HepG2 (cell line): Measurements from ENCODE around the gene ATP9A. TPM values are rescaled to one million over a fixed set of nuclear protein-coding genes. Genes with fewer than 3 reads are reported as not detected.
A peak's percentile ranks its signal among the peaks of the same experiment; 100 is the strongest.

Source experiments
- ARID5B ChIP-seq: IDR thresholded peaks from 2 replicates; pipeline ENCODE4 v1.4.0; 2020; ENCODE audit warnings: mild to moderate bottlenecking, missing genetic modification reagents
- ATAD3A ChIP-seq: sonication (generic); formaldehyde crosslinking; IDR thresholded peaks from 2 replicates; pipeline ENCODE4 v1.4.0; 2020; ENCODE audit warnings: missing genetic modification reagents
- BCL3 ChIP-seq: sonication (generic); formaldehyde crosslinking; IDR thresholded peaks from 2 replicates; pipeline ENCODE4 v1.5.1; 2020; ENCODE audit warnings: mild to moderate bottlenecking, missing genetic modification reagents, moderate library complexity
- CREB1 ChIP-seq, 2 experiments: fragments of 450-650 bp in 1 of 2; IDR thresholded peaks; 2 replicates each; pipeline ENCODE4 v1.6.1; 2016 to 2017; ENCODE audit warnings: control low read depth in 1 of 2, mild to moderate bottlenecking in 1 of 2, missing compliant biosample characterization in 1 of 2, missing genetic modification characterization in 1 of 2
- CREM ChIP-seq, 2 experiments: sonication (generic) in 1 of 2; formaldehyde crosslinking in 1 of 2; IDR thresholded peaks; 2 replicates each; pipeline versions ENCODE4 v1.4.0 to v1.6.1; 2016 to 2020; ENCODE audit warnings: antibody characterized with exemption in 1 of 2, mild to moderate bottlenecking in 1 of 2, missing genetic modification reagents in 1 of 2
- HIC2 ChIP-seq: sonication (generic); formaldehyde crosslinking; IDR thresholded peaks from 2 replicates; pipeline ENCODE4 v1.9.0; 2022; ENCODE audit warnings: low read depth, missing genetic modification reagents
- KAT8 ChIP-seq: IDR thresholded peaks from 2 replicates; pipeline ENCODE4 v1.6.1; 2016; ENCODE audit warnings: missing genetic modification reagents, missing compliant biosample characterization
- MXD4 ChIP-seq: IDR thresholded peaks from 2 replicates; pipeline ENCODE4 v1.6.1; 2016; ENCODE audit warnings: mild to moderate bottlenecking, missing biosample characterization, missing genetic modification reagents
- REXO4 ChIP-seq: sonication (generic); formaldehyde crosslinking; IDR thresholded peaks from 2 replicates; pipeline ENCODE4 v1.8.0; 2022; ENCODE audit warnings: missing genetic modification reagents, mild to moderate bottlenecking, borderline replicate concordance
- SALL2 ChIP-seq: sonication (generic); formaldehyde crosslinking; IDR thresholded peaks from 2 replicates; pipeline ENCODE4 v1.8.1; 2023; ENCODE audit warnings: mild to moderate bottlenecking, missing genetic modification reagents, inconsistent platforms
- SMAD3 ChIP-seq: sonication (generic); formaldehyde crosslinking; IDR thresholded peaks from 2 replicates; pipeline ENCODE4 v1.4.0; 2020; ENCODE audit warnings: missing genetic modification reagents
- TBP ChIP-seq: sonication (generic); formaldehyde crosslinking; IDR thresholded peaks from 2 replicates; pipeline ENCODE4 v1.5.0; 2020; ENCODE audit warnings: missing genetic modification reagents
- TCF7L2 ChIP-seq: IDR thresholded peaks from 2 replicates; pipeline ENCODE4 v1.6.1; 2011; ENCODE audit warnings: mild to moderate bottlenecking, low read depth, low read length, moderate library complexity
- TEAD3 ChIP-seq: optimal IDR thresholded peaks from 2 replicates; pipeline ENCODE3; 2016; ENCODE audit warnings: borderline replicate concordance
- THAP11 ChIP-seq: IDR thresholded peaks from 2 replicates; pipeline ENCODE4 v1.6.1; 2016; ENCODE audit warnings: missing biosample characterization, missing genetic modification reagents
- THAP7 ChIP-seq: sonication (generic); formaldehyde crosslinking; IDR thresholded peaks from 2 replicates; pipeline ENCODE4 v1.8.1; 2023; ENCODE audit warnings: mild to moderate bottlenecking, missing genetic modification reagents
- TP53 ChIP-seq: sonication (generic); formaldehyde crosslinking; conservative IDR thresholded peaks from 2 replicates; pipeline ENCODE4 v1.4.0; 2020; ENCODE audit warnings: missing genetic modification reagents
- YEATS4 ChIP-seq: sonication (generic); formaldehyde crosslinking; IDR thresholded peaks from 2 replicates; pipeline ENCODE4 v1.4.0; 2020; ENCODE audit warnings: missing genetic modification reagents, borderline replicate concordance
- ZNF10 ChIP-seq: sonication (generic); formaldehyde crosslinking; IDR thresholded peaks from 2 replicates; pipeline ENCODE4 v1.4.0; 2020; ENCODE audit warnings: mild to moderate bottlenecking, low read depth, missing genetic modification reagents, borderline replicate concordance
- ZNF607 ChIP-seq: sonication (generic); formaldehyde crosslinking; IDR thresholded peaks from 2 replicates; pipeline ENCODE4 v1.5.1; 2020; ENCODE audit warnings: missing genetic modification reagents, mild to moderate bottlenecking, borderline replicate concordance
- ZNF749 ChIP-seq: sonication (generic); formaldehyde crosslinking; IDR thresholded peaks from 2 replicates; pipeline ENCODE4 v1.8.0; 2022; ENCODE audit warnings: mild to moderate bottlenecking, missing genetic modification reagents, moderate library complexity, borderline replicate concordance
- ZNF878 ChIP-seq: sonication (generic); formaldehyde crosslinking; IDR thresholded peaks from 2 replicates; pipeline ENCODE4 v1.8.1; 2023; ENCODE audit warnings: mild to moderate bottlenecking, missing genetic modification reagents, moderate library complexity
- polyA plus RNA-seq, 8 experiments: library from polyadenylated mRNA; depleted of rRNA in 3 of 8; stranded (reverse) in 7 of 8; unstranded in 1 of 8; fragments of >200 nt; fragmentation: Illumina TruSeq in 4 of 8; extraction: Trizol in 4 of 8; gene quantifications; 2 replicates each; pipeline versions ENCODE4 v1.2.1 to v1.2.3, GENCODE V29; 2011 to 2016; ENCODE audit warnings: low read depth in 4 of 8, missing spikeins in 1 of 8, mixed read lengths in 1 of 8; ENCODE audit not compliant: insufficient read depth in 1 of 8
- total RNA-seq, 5 experiments: library from RNA; depleted of rRNA; stranded (reverse); fragments of >200 nt; fragmentation: Illumina TruSeq; extraction: Trizol; gene quantifications; 2 replicates each; pipeline ENCODE4 v1.2.3, GENCODE V29; 2016; ENCODE audit warnings: low read depth in 1 of 5

Gene ATP9A
- total and polyA plus RNA-seq, 2 of the 13 experiments (the other 11 are each of a cell fraction or from before 2014, with no cell fraction given), result 11.8 to 18.5 TPM

- TF ChIP-seq SALL2 (CRISPR knock-in tag) (no peak), ZNF878 (no peak; the same call in 1 of the 2 replicates), REXO4 (CRISPR knock-in tag) (no peak), THAP7 (CRISPR knock-in tag) (0 out of 2 replicates have a peak, but pooled peaks have one; percentile 19), CREB1 (IDR thresholded peaks at IDR 0.05) (peak; percentile 48; the same call in 1 of the 2 replicates), CREB1 (CRISPR knock-in tag; IDR thresholded peaks at IDR 0.05) (no peak), BCL3 (CRISPR knock-in tag) (0 out of 2 replicates have a peak, but pooled peaks have one; percentile 21), HIC2 (CRISPR knock-in tag) (0 out of 2 replicates have a peak, but pooled peaks have one; percentile 31), ZNF10 (CRISPR knock-in tag) (no peak), KAT8 (CRISPR knock-in tag) (peak; percentile 67), MXD4 (CRISPR knock-in tag) (no peak), THAP11 (peak; percentile 28; the same call in 1 of the 2 replicates), TEAD3 (peak; percentile 68), ZNF607 (CRISPR knock-in tag) (no peak), YEATS4 (CRISPR knock-in tag) (no peak), ATAD3A (CRISPR knock-in tag) (no peak), ARID5B (peak; percentile 92), ZNF749 (CRISPR knock-in tag) (no peak), CREM (IDR thresholded peaks at IDR 0.05) (peak; percentile 86), CREM (CRISPR knock-in tag; IDR thresholded peaks at IDR 0.05) (no peak), TP53 (CRISPR knock-in tag) (0 out of 2 replicates have a peak, but pooled peaks have one; percentile 14), SMAD3 (CRISPR knock-in tag) (no peak), TBP (CRISPR knock-in tag) (no peak), TCF7L2 (peak; percentile 63)
Observed at GRCh38 chr20:51760905-51761546, 7.2 kb downstream of the ATP9A start (continued).
